Mesenchymal stem cell (in vitro differentiated cells and primary cell): ENCODE measurements around the gene DEPDC1.
"Not testable (repeated sequence)": the region's sequence is repeated elsewhere in the genome, so short reads cannot be mapped to it uniquely, and the experiment has no call there.

Experiments used
- DNase-seq: peaks from one replicate; pipeline ENCODE4 v3.0.0-alpha.2; 2013
- H2AFZ ChIP-seq: one replicate; pipeline ENCODE4 v1.6.1; 2013; ENCODE audit warnings: low read depth, mild to moderate bottlenecking, control low read depth, inconsistent platforms, low read length, moderate library complexity
- H2AK5ac ChIP-seq: 2 replicates; pipeline ENCODE4 v1.6.1; 2013; ENCODE audit warnings: low read length, moderate library complexity, mild to moderate bottlenecking, inconsistent platforms; ENCODE audit not compliant: severe bottlenecking
- H2BK120ac ChIP-seq: one replicate; pipeline ENCODE4 v1.6.1; 2013; ENCODE audit warnings: low read depth, mild to moderate bottlenecking, inconsistent platforms, low read length, moderate library complexity
- H2BK12ac ChIP-seq, 2 experiments: one replicate each; pipeline ENCODE4 v1.6.1; 2013; ENCODE audit warnings: inconsistent platforms in 2 of 2, low read length in 2 of 2, mild to moderate bottlenecking in 2 of 2, moderate library complexity in 2 of 2, control low read depth in 1 of 2
- H2BK15ac ChIP-seq: one replicate; pipeline ENCODE4 v1.6.1; 2013; ENCODE audit warnings: mild to moderate bottlenecking, low read depth, inconsistent platforms; ENCODE audit not compliant: poor library complexity, severe bottlenecking
- H2BK5ac ChIP-seq: 2 replicates; pipeline ENCODE4 v1.6.1; 2013; ENCODE audit warnings: low read depth, mild to moderate bottlenecking, low read length, control low read depth, inconsistent platforms; ENCODE audit not compliant: poor library complexity, severe bottlenecking
- H3K14ac ChIP-seq, 2 experiments: one replicate each; pipeline ENCODE4 v1.6.1; 2013; ENCODE audit warnings: inconsistent platforms in 2 of 2, low read length in 2 of 2, control low read depth in 1 of 2, mild to moderate bottlenecking in 1 of 2, moderate library complexity in 1 of 2
- H3K18ac ChIP-seq, 2 experiments: one replicate each; pipeline ENCODE4 v1.6.1; 2013; ENCODE audit warnings: inconsistent platforms in 2 of 2, low read length in 2 of 2, control low read depth in 1 of 2, low read depth in 1 of 2, mild to moderate bottlenecking in 1 of 2
- H3K23ac ChIP-seq, 2 experiments: one replicate each; pipeline ENCODE4 v1.6.1; 2013; ENCODE audit warnings: inconsistent platforms in 2 of 2, low read length in 2 of 2, mild to moderate bottlenecking in 2 of 2, moderate library complexity in 2 of 2, control low read depth in 1 of 2
- H3K27ac ChIP-seq: 2 replicates; pipeline ENCODE4 v1.5.1; 2013; ENCODE audit warnings: mild to moderate bottlenecking, moderate library complexity, low read length, control low read depth, inconsistent platforms; ENCODE audit not compliant: poor library complexity, severe bottlenecking
- H3K27me3 ChIP-seq, 2 experiments: 2 replicates each; pipeline versions ENCODE4 v1.6.1 to v1.7.0; 2013; ENCODE audit warnings: low read length in 2 of 2, mild to moderate bottlenecking in 2 of 2, moderate library complexity in 2 of 2, control low read depth in 1 of 2, inconsistent platforms in 1 of 2; ENCODE audit not compliant: control insufficient read depth in 1 of 2, insufficient read depth in 1 of 2
- H3K36me3 ChIP-seq, 2 experiments: 2 replicates each; pipeline versions ENCODE4 v1.6.1 to v1.7.0; 2013; ENCODE audit warnings: low read length in 2 of 2, control low read depth in 1 of 2, inconsistent platforms in 1 of 2, low read depth in 1 of 2, mild to moderate bottlenecking in 1 of 2; ENCODE audit not compliant: insufficient read depth in 2 of 2, control insufficient read depth in 1 of 2
- H3K4ac ChIP-seq, 2 experiments: one replicate each; pipeline ENCODE4 v1.6.1; 2013; ENCODE audit warnings: inconsistent platforms in 2 of 2, low read length in 2 of 2, mild to moderate bottlenecking in 2 of 2, moderate library complexity in 2 of 2, control low read depth in 1 of 2, low read depth in 1 of 2
- H3K4me1 ChIP-seq: 2 replicates; pipeline ENCODE4 v1.6.1; 2013; ENCODE audit warnings: low read depth, low read length, control low read depth; ENCODE audit not compliant: control insufficient read depth, insufficient read depth
- H3K4me2 ChIP-seq: 2 replicates; pipeline ENCODE4 v1.6.1; 2013; ENCODE audit warnings: low read length, mild to moderate bottlenecking, inconsistent platforms; ENCODE audit not compliant: poor library complexity, severe bottlenecking
- H3K4me3 ChIP-seq, 2 experiments: 2 replicates each; pipeline versions ENCODE4 v1.5.1 to v1.7.0; 2013; ENCODE audit warnings: low read length in 2 of 2, mild to moderate bottlenecking in 2 of 2, control low read depth in 1 of 2, low read depth in 1 of 2; ENCODE audit not compliant: insufficient read depth in 1 of 2
- H3K79me1 ChIP-seq: replicated peaks from 2 replicates; pipeline ENCODE4 v1.6.1; 2013; ENCODE audit warnings: mild to moderate bottlenecking, control low read depth, low read length, inconsistent platforms; ENCODE audit not compliant: poor library complexity, severe bottlenecking
- H3K9ac ChIP-seq: 2 replicates; pipeline ENCODE4 v1.7.0; 2013; ENCODE audit warnings: mild to moderate bottlenecking, low read length, moderate library complexity
- H3K9me3 ChIP-seq: 2 replicates; pipeline ENCODE4 v1.7.0; 2013; ENCODE audit warnings: mild to moderate bottlenecking, low read length; ENCODE audit not compliant: control insufficient read depth
- H4K8ac ChIP-seq: one replicate; pipeline ENCODE4 v1.6.1; 2013; ENCODE audit warnings: inconsistent platforms, mild to moderate bottlenecking, low read length, moderate library complexity
- H4K91ac ChIP-seq: one replicate; pipeline ENCODE4 v1.6.1; 2013; ENCODE audit warnings: mild to moderate bottlenecking, low read length, inconsistent platforms
- WGBS: methylation state at CpG from one replicate; pipeline ENCODE4 v1.1.7; 2013; ENCODE audit warnings: mixed read lengths; 5-methylcytosine and 5-hydroxymethylcytosine counted together

The DEPDC1 gene

GRCh38 chr1:68495968-68496679, 758 bp downstream of the DEPDC1 start:
- H3K27ac ChIP-seq, result no peak overlapping the region
- H3K27me3 ChIP-seq, result no peaks in the 10 kb centered on the region
- H2AFZ ChIP-seq, result peak overlapping the region; percentile 85
- no peak overlapping the region for H2BK5ac ChIP-seq
- no peak overlapping the region for H2BK120ac ChIP-seq
- H3K4me3 ChIP-seq, result peak overlapping the region; percentile 70 to 99
- H2AK5ac ChIP-seq, result no peak overlapping the region
- H3K79me1 ChIP-seq, result peaks cover 8% of the 10 kb centered on the region
- H4K91ac ChIP-seq, result no peak overlapping the region
- H3K9ac ChIP-seq, result peak overlapping the region; percentile 88
- no peak overlapping the region for H2BK15ac ChIP-seq
- H3K14ac ChIP-seq, result no peak overlapping the region
- H4K8ac ChIP-seq, result peak overlapping the region; percentile 12
- H3K4me1 ChIP-seq, result no peaks in the 10 kb centered on the region
- peak; percentile 30 for DNase-seq
- no peak overlapping the region for H3K4ac ChIP-seq
- H3K18ac ChIP-seq, result no peak overlapping the region
- H3K36me3 ChIP-seq, result no peaks in the 10 kb centered on the region
- no peaks in the 10 kb centered on the region for H3K9me3 ChIP-seq
- 2% methylated on average over 21 of the region's 21 CpGs for WGBS
- H2BK12ac ChIP-seq, result no peak overlapping the region
- peak overlapping the region; percentile 93 for H3K4me2 ChIP-seq
- H3K23ac ChIP-seq, result no peak overlapping the region

GRCh38 chr1:68495532-68495931, 1.4 kb downstream of the DEPDC1 start:
- no peak overlapping the region for H3K4me2 ChIP-seq
- H2AFZ ChIP-seq, result no peak overlapping the region
- no peak overlapping the region for H3K27ac ChIP-seq
- H3K14ac ChIP-seq, result no peak overlapping the region
- H4K91ac ChIP-seq, result no peak overlapping the region
- no peaks in the 10 kb centered on the region for H3K36me3 ChIP-seq
- H3K4me1 ChIP-seq, result no peaks in the 10 kb centered on the region
- peak overlapping the region in 1 of 2 experiments; percentile 99 for H3K4me3 ChIP-seq
- WGBS, result 20% methylated on average over 1 of the region's 3 CpGs
- no peak overlapping the region for H2BK15ac ChIP-seq
- H3K9ac ChIP-seq, result peak overlapping the region; percentile 88
- no peaks in the 10 kb centered on the region for H3K9me3 ChIP-seq
- no peak overlapping the region for H3K23ac ChIP-seq
- H2BK5ac ChIP-seq, result no peak overlapping the region
- H2AK5ac ChIP-seq, result no peak overlapping the region
- no peaks in the 10 kb centered on the region for H3K27me3 ChIP-seq
- H2BK120ac ChIP-seq, result no peak overlapping the region
- H2BK12ac ChIP-seq, result no peak overlapping the region
- no peak overlapping the region for H3K18ac ChIP-seq
- H4K8ac ChIP-seq, result no peak overlapping the region
- peaks cover 8% of the 10 kb centered on the region for H3K79me1 ChIP-seq
- peak; percentile 33 for DNase-seq
- no peak overlapping the region for H3K4ac ChIP-seq

- 98% methylated on average over 2 of the region's 2 CpGs for WGBS
- H3K4ac ChIP-seq, result no peak overlapping the region
- no peaks in the 10 kb centered on the region for H3K9me3 ChIP-seq
- H3K79me1 ChIP-seq, result peaks cover 10% of the 10 kb centered on the region
- no peaks in the 10 kb centered on the region for H3K36me3 ChIP-seq
- no peak overlapping the region for H3K18ac ChIP-seq
- no peak overlapping the region for H3K14ac ChIP-seq
- H2BK12ac ChIP-seq, result no peak overlapping the region
- no peak overlapping the region for H3K4me2 ChIP-seq
- DNase-seq, result no peak
- no peak overlapping the region for H4K8ac ChIP-seq
- H2BK15ac ChIP-seq, result no peak overlapping the region
- no peaks in the 10 kb centered on the region for H3K27me3 ChIP-seq
- no peak overlapping the region for H3K23ac ChIP-seq
- no peak overlapping the region for H2AK5ac ChIP-seq
- H3K27ac ChIP-seq, result no peak overlapping the region
- no peak overlapping the region for H3K4me3 ChIP-seq
- no peaks in the 10 kb centered on the region for H3K4me1 ChIP-seq
- H2BK5ac ChIP-seq, result no peak overlapping the region
- H4K91ac ChIP-seq, result no peak overlapping the region
- no peak overlapping the region for H2AFZ ChIP-seq
- no peak overlapping the region for H2BK120ac ChIP-seq
- no peak overlapping the region for H3K9ac ChIP-seq
Measured at GRCh38 chr1:68493193-68493592, 3.7 kb downstream of the DEPDC1 start.

- H3K9ac ChIP-seq, H3K27me3 ChIP-seq, H3K14ac ChIP-seq, H2AFZ ChIP-seq, H2BK5ac ChIP-seq, H4K91ac ChIP-seq, H3K36me3 ChIP-seq, H3K27ac ChIP-seq, H3K4me1 ChIP-seq, H3K4me3 ChIP-seq, H2BK120ac ChIP-seq, H3K79me1 ChIP-seq, H3K18ac ChIP-seq, DNase-seq, H3K4ac ChIP-seq, H3K9me3 ChIP-seq, H3K23ac ChIP-seq, H2AK5ac ChIP-seq, H3K4me2 ChIP-seq, H2BK12ac ChIP-seq: not testable (repeated sequence)
- 99% methylated on average over 6 of the region's 6 CpGs for WGBS
- Histone ChIP-seq H4K8ac (peak overlapping the region; percentile 54), H2BK15ac (peak overlapping the region; percentile 69)
Measured at GRCh38 chr1:68492255-68492654, 4.6 kb downstream of the DEPDC1 start.
